BLaER1 (cell line): ENCODE results near the gene CYP4F2.
"Not testable (repeated sequence)": the region's sequence is repeated elsewhere in the genome, so short reads cannot be mapped to it uniquely, and the experiment has no call there.

ENCODE experiments used
- H3K27ac ChIP-seq: shearing (Covaris generic); formaldehyde crosslinking; 2 replicates; pipeline ENCODE4 v1.8.1; 2022
- H3K27me3 ChIP-seq: shearing (Covaris generic); formaldehyde crosslinking; 2 replicates; pipeline ENCODE4 v1.8.1; 2022
- H3K36me3 ChIP-seq: shearing (Covaris generic); formaldehyde crosslinking; 2 replicates; pipeline ENCODE4 v1.8.1; 2022
- H3K4me1 ChIP-seq: shearing (Covaris generic); formaldehyde crosslinking; 2 replicates; pipeline ENCODE4 v1.8.1; 2022
- H3K4me2 ChIP-seq: shearing (Covaris generic); formaldehyde crosslinking; 2 replicates; pipeline ENCODE4 v1.8.1; 2022
- H3K4me3 ChIP-seq: shearing (Covaris generic); formaldehyde crosslinking; 2 replicates; pipeline ENCODE4 v1.8.1; 2022
- H3K9ac ChIP-seq: shearing (Covaris generic); formaldehyde crosslinking; 2 replicates; pipeline ENCODE4 v1.8.1; 2022
- H3K9me3 ChIP-seq: shearing (Covaris generic); formaldehyde crosslinking; 2 replicates; pipeline ENCODE4 v1.8.1; 2022
- H4K20me1 ChIP-seq: shearing (Covaris generic); formaldehyde crosslinking; 2 replicates; pipeline ENCODE4 v1.8.1; 2022
- Cebpa-rat ChIP-seq: shearing (Covaris generic); IDR thresholded peaks from 2 replicates; pipeline ENCODE4 v1.8.1; 2022

Gene CYP4F2

GRCh38 chr19:15885919-15886318 lies 12.0 kb downstream of the CYP4F2 start:
- Histone ChIP-seq H3K36me3 (no peaks in the 10 kb centered on the region), H3K27me3 (no peaks in the 10 kb centered on the region), H4K20me1 (no peaks in the 10 kb centered on the region), H3K27ac (no peak overlapping the region), H3K4me3 (no peak overlapping the region), H3K9ac (no peak overlapping the region), H3K4me2 (no peak overlapping the region), H3K9me3 (no peaks in the 10 kb centered on the region), H3K4me1 (peaks cover 6% of the 10 kb centered on the region)
- TF ChIP-seq Cebpa-rat: no peak

- Histone ChIP-seq H3K27ac (no peak overlapping the region), H3K4me3 (no peak overlapping the region), H3K9me3 (no peaks in the 10 kb centered on the region), H3K4me1 (peaks cover 2% of the 10 kb centered on the region), H3K9ac (no peak overlapping the region), H3K4me2 (no peak overlapping the region), H3K27me3 (no peaks in the 10 kb centered on the region), H3K36me3 (no peaks in the 10 kb centered on the region), H4K20me1 (no peaks in the 10 kb centered on the region)
- no peak for TF ChIP-seq Cebpa-rat
Observed at GRCh38 chr19:15885167-15885566, 12.7 kb downstream of the CYP4F2 start.

GRCh38 chr19:15883329-15883728 lies 14.5 kb downstream of the CYP4F2 start:
- not testable (repeated sequence) for H3K36me3 ChIP-seq, H3K27ac ChIP-seq, H3K27me3 ChIP-seq, H3K9me3 ChIP-seq, H3K4me1 ChIP-seq, H3K9ac ChIP-seq, H4K20me1 ChIP-seq, H3K4me3 ChIP-seq, H3K4me2 ChIP-seq

GRCh38 chr19:15874821-15875474 lies 22.9 kb downstream of the CYP4F2 start:
- no peak overlapping the region for H3K4me3 ChIP-seq
- peak overlapping the region; percentile 57 for H3K4me2 ChIP-seq
- no peaks in the 10 kb centered on the region; the same call in 1 of the 2 replicates for H3K27me3 ChIP-seq
- H4K20me1 ChIP-seq: no peaks in the 10 kb centered on the region
- H3K36me3 ChIP-seq: no peaks in the 10 kb centered on the region
- no peak overlapping the region for H3K27ac ChIP-seq
- no peak overlapping the region for H3K9ac ChIP-seq
- H3K9me3 ChIP-seq: no peaks in the 10 kb centered on the region
- peaks cover 40% of the 10 kb centered on the region for H3K4me1 ChIP-seq
- no peak for TF ChIP-seq Cebpa-rat

DNA sequence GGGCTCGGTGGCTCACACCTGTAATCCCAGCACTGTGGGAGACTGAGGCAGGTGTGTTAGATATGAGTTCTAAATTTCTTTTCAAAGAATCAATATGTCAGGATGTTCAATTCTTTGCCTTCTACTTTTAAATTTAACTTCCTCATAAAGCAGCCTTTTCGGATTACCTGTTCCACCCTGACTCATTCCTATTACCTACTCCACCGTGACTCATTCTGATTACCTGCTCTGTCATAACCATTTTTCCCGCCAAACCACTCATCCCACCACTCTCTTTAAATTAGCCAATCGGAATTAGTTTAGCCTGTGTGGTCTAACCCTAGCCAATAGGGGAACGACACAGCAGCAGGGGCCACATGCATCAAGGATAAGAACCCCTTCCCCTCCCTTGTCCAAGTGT lies 24.1 kb downstream of the CYP4F2 start:
- H3K4me1 ChIP-seq: peaks cover 52% of the 10 kb centered on the region
- H3K9ac ChIP-seq, H3K4me3 ChIP-seq, H3K9me3 ChIP-seq, H3K27me3 ChIP-seq, H3K27ac ChIP-seq, H4K20me1 ChIP-seq, H3K36me3 ChIP-seq, H3K4me2 ChIP-seq: not testable (repeated sequence)

GRCh38 chr19:15871570-15871969 lies 26.3 kb downstream of the CYP4F2 start:
- Histone ChIP-seq H3K4me2 (peak overlapping the region; percentile 84), H3K9ac (no peak overlapping the region), H4K20me1 (no peaks in the 10 kb centered on the region), H3K36me3 (no peaks in the 10 kb centered on the region), H3K27me3 (no peaks in the 10 kb centered on the region; the same call in 1 of the 2 replicates), H3K9me3 (no peaks in the 10 kb centered on the region), H3K27ac (peak overlapping the region; percentile 83), H3K4me3 (peak overlapping the region; percentile 25; the same call in 1 of the 2 replicates), H3K4me1 (peaks cover 73% of the 10 kb centered on the region)
- no peak for TF ChIP-seq Cebpa-rat

DNA sequence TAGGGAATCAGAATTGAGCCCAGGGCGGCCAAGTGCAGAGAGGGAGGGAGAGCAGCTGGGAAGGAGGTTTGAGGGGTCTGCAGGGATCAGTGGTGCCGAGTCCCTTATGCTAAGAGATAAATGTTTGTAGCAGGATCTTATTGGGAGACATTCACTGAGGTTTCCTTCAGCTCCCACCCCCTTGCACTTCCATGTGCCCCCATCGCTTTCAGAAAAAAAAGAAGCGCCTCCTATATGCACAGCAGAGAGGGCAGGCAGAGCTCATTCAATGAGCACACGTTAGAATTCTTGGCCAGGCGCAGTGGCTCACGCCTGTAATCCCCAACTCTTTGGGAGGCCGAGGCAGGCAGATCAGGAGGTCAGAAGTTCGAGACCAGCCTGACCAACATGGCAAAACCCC lies 28.0 kb downstream of the CYP4F2 start:
- H3K9ac ChIP-seq: peak overlapping the region; percentile 26
- H3K27ac ChIP-seq: peak overlapping the region; percentile 83
- H3K4me3 ChIP-seq: no peak overlapping the region
- TF ChIP-seq Cebpa-rat: no peak
- no peaks in the 10 kb centered on the region for H3K27me3 ChIP-seq
- no peaks in the 10 kb centered on the region for H3K36me3 ChIP-seq
- H3K4me1 ChIP-seq: peaks cover 78% of the 10 kb centered on the region
- peak overlapping the region; percentile 84 for H3K4me2 ChIP-seq
- no peaks in the 10 kb centered on the region for H3K9me3 ChIP-seq
- H4K20me1 ChIP-seq: no peaks in the 10 kb centered on the region

DNA sequence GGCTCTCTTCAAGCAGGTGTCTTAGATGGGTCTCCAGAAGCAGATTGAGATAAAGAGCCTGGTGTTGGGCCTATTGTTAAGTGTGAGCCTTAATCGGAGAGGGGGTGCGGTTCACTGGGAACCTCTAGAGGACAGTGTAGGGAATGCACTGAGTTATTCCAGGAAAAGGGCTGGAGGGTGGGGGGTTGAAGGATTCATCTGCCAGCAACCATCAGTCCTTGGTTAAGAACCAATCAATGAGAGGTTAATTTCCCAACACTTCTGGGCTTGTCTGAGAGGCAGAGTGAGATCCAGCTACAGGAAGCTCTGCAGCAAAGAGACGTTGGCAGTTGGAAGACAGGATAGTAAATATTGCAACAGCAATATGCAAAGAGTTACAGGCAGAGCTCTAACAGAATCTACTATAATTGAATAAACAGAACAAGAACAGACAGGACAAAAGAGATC lies 28.7 kb downstream of the CYP4F2 start:
- H3K4me1 ChIP-seq: peaks cover 81% of the 10 kb centered on the region
- no peaks in the 10 kb centered on the region for H3K9me3 ChIP-seq
- H3K27me3 ChIP-seq: no peaks in the 10 kb centered on the region
- H3K4me3 ChIP-seq: no peak overlapping the region
- H3K9ac ChIP-seq: peak overlapping the region; percentile 26
- peak overlapping the region; percentile 84 for H3K4me2 ChIP-seq
- no peaks in the 10 kb centered on the region for H4K20me1 ChIP-seq
- no peaks in the 10 kb centered on the region for H3K36me3 ChIP-seq
- H3K27ac ChIP-seq: peak overlapping the region; percentile 83
- peak; percentile 44; the same call in 1 of the 2 replicates for TF ChIP-seq Cebpa-rat

- H4K20me1 ChIP-seq: no peaks in the 10 kb centered on the region
- peak overlapping the region; percentile 56 for H3K4me2 ChIP-seq
- H3K4me1 ChIP-seq: peaks cover 94% of the 10 kb centered on the region
- no peak overlapping the region for H3K9ac ChIP-seq
- H3K36me3 ChIP-seq: no peaks in the 10 kb centered on the region
- H3K27ac ChIP-seq: peak overlapping the region; percentile 62; the same call in 1 of the 2 replicates
- H3K27me3 ChIP-seq: no peaks in the 10 kb centered on the region
- H3K9me3 ChIP-seq: peaks cover 8% of the 10 kb centered on the region; the same call in 1 of the 2 replicates
- TF ChIP-seq Cebpa-rat: no peak
- H3K4me3 ChIP-seq: no peak overlapping the region
Observed at GRCh38 chr19:15866636-15867035, 31.2 kb downstream of the CYP4F2 start.

- Histone ChIP-seq H3K27me3 (no peaks in the 10 kb centered on the region), H3K4me3 (no peak overlapping the region), H3K9me3 (peaks cover 8% of the 10 kb centered on the region; the same call in 1 of the 2 replicates), H4K20me1 (no peaks in the 10 kb centered on the region), H3K4me2 (peak overlapping the region; percentile 56), H3K27ac (peak overlapping the region; percentile 62), H3K4me1 (peaks cover 94% of the 10 kb centered on the region), H3K36me3 (no peaks in the 10 kb centered on the region), H3K9ac (peak overlapping the region; percentile 43; the same call in 1 of the 2 replicates)
- TF ChIP-seq Cebpa-rat: no peak
Observed at GRCh38 chr19:15864824-15865223, 33.0 kb downstream of the CYP4F2 start.
